LHCN-M2 (cell line): ENCODE results near the gene LDLRAP1. TPM values are rescaled to one million over a fixed set of nuclear protein-coding genes. Genes with fewer than 3 reads are reported as not detected.
"Not testable (repeated sequence)": the region's sequence is repeated elsewhere in the genome, so short reads cannot be mapped to it uniquely, and the experiment has no call there.

Source experiments
- DNase-seq: peaks from one replicate; pipeline ENCODE4 v3.0.0-alpha.2; 2012; ENCODE audit warnings: low read depth
- total RNA-seq: library from RNA; depleted of rRNA; stranded (reverse); fragments of >200 nt; gene quantifications from 2 replicates; pipeline ENCODE4 v1.2.3, GENCODE V29; 2014

LDLRAP1 gene
- total RNA-seq, 1 experiment from 2014 or later, result 13.1 TPM

GRCh38 chr1:25603779-25604538, 60.6 kb downstream of the LDLRAP1 start:
- DNase-seq, result not testable (repeated sequence)

GRCh38 chr1:25607123-25607522, 63.7 kb downstream of the LDLRAP1 start:
- no peak for DNase-seq

GRCh38 chr1:25608488-25609178, 65.2 kb downstream of the LDLRAP1 start:
- DNase-seq, result peak; percentile 53

- no peak for DNase-seq
These were observed 66.5 kb downstream of the LDLRAP1 start for GRCh38 chr1:25609921-25610320.

GRCh38 chr1:25610822-25611630, 67.6 kb downstream of the LDLRAP1 start:
- DNase-seq, result peak; percentile 34

- DNase-seq, result no peak
These were observed 68.4 kb downstream of the LDLRAP1 start for GRCh38 chr1:25611843-25612242.

- DNase-seq, result no peak
These were observed 69.0 kb downstream of the LDLRAP1 start for GRCh38 chr1:25612421-25612820.

GRCh38 chr1:25613091-25613490, 69.7 kb downstream of the LDLRAP1 start:
- DNase-seq, result no peak

- DNase-seq, result no peak
These were observed 71.2 kb downstream of the LDLRAP1 start for GRCh38 chr1:25614501-25615171.

GRCh38 chr1:25615172-25615541, 71.8 kb downstream of the LDLRAP1 start:
- DNase-seq, result peak; percentile 23

GRCh38 chr1:25615563-25616094, 72.2 kb downstream of the LDLRAP1 start:
- DNase-seq, result no peak

GRCh38 chr1:25616095-25616986, 72.9 kb downstream of the LDLRAP1 start, which contains the start of gene MAN1C1:
MAN1C1 (plus strand) TSS chr1:25616791; CDS start chr1:25617798, 1,007 bp downstream.
- DNase-seq, result peak; percentile 82

- DNase-seq, result no peak
These were observed 73.7 kb downstream of the LDLRAP1 start for GRCh38 chr1:25616987-25617624.

GRCh38 chr1:25617625-25618432, 74.4 kb downstream of the LDLRAP1 start:
- DNase-seq, result no peak

- DNase-seq, result no peak
These were observed 75.0 kb downstream of the LDLRAP1 start for GRCh38 chr1:25618433-25618808.
